Left lung (tissue), 10 donors: ENCODE results near the gene PTPN5. TPM values are rescaled to one million over a fixed set of nuclear protein-coding genes. Genes with fewer than 3 reads are reported as not detected.
A peak's percentile ranks its signal among the peaks of the same experiment; 100 is the strongest.

Experiments used
- ATAC-seq: fragments of 200-7000 bp; cut with Tn5 transposase; one replicate; pipeline ENCODE4 v1.9.1; 2020; ENCODE audit warnings: moderate library complexity
- DNase-seq, 4 donors: peaks; one replicate each; pipeline ENCODE4 v3.0.0-alpha.2; 2013 to 2020
- H3K27ac ChIP-seq, 2 donors: fragments of 200-600 bp; sonication (generic) in 1 of 2; one replicate each; pipeline versions ENCODE4 v1.5.0 to v1.8.0; 2020 to 2021
- H3K27me3 ChIP-seq, 2 donors: fragments of 200-600 bp; sonication (generic) in 1 of 2; one replicate each; pipeline versions ENCODE4 v1.5.0 to v1.8.0; 2020 to 2021
- H3K36me3 ChIP-seq, 2 donors: fragments of 200-600 bp; sonication (generic) in 1 of 2; one replicate each; pipeline versions ENCODE4 v1.5.0 to v1.8.0; 2020 to 2021
- H3K4me1 ChIP-seq, 2 donors: fragments of 200-600 bp; one replicate each; pipeline ENCODE4 v1.8.0; 2021
- H3K4me3 ChIP-seq, 2 donors: fragments of 200-600 bp; sonication (generic) in 1 of 2; one replicate each; pipeline versions ENCODE4 v1.5.0 to v1.8.0; 2020 to 2021; ENCODE audit warnings: mild to moderate bottlenecking in 1 of 2
- H3K9me3 ChIP-seq, 2 donors: fragments of 200-600 bp; sonication (generic) in 1 of 2; one replicate each; pipeline versions ENCODE4 v1.5.0 to v1.8.0; 2020 to 2021
- CTCF ChIP-seq, 2 donors: fragments of 200-600 bp; sonication (generic) in 1 of 2; IDR thresholded peaks; one replicate each; pipeline versions ENCODE4 v1.5.0 to v1.8.0; 2021; ENCODE audit warnings: antibody characterized with exemption in 2 of 2
- intact Hi-C, 2 donors: fragments of 100-400 bp; cut with DNase I; formaldehyde crosslinking; loops; one replicate each; pipeline versions ENCODE4 v1.11.2 to v1.14.2; 2022
- polyA plus RNA-seq, 6 donors: library from polyadenylated mRNA; unstranded; fragments of 120-200 nt; gene quantifications; one replicate each; pipeline ENCODE4 v1.2.1, GENCODE V29; 2013; ENCODE audit not compliant: insufficient read length in 6 of 6
- total RNA-seq, 2 donors: library from RNA; stranded (reverse); fragmentation: NEBNext Ultra II Directional; extraction: Animal tissue kit (Norgen Biotek cat#: 25700); gene quantifications; one replicate each; pipeline ENCODE4 v1.2.1, GENCODE V29; 2021
- donor health status: DM: no; HTN: yes; CAD: no.
- donor health status: DM: no; HTN: no; CAD: no.

The PTPN5 gene
- total and polyA plus RNA-seq, 8 donors = 0.13 to 1.4 (median 0.83) TPM; not detected in 1

GRCh38 chr11:18706330-18707243 is 85.0 kb downstream of the PTPN5 start:
- no peak for TF ChIP-seq CTCF (IDR thresholded peaks at IDR 0.05)
- ATAC-seq (peak; percentile 87), DNase-seq (peak in 3 of 4 donors; percentile 72 to 90 (median 78))
- H3K27ac ChIP-seq = peak overlapping the region; percentile 27 to 45
- no peaks in the 10 kb centered on the region for H3K9me3 ChIP-seq
- intact Hi-C loops = no loop called here
- H3K36me3 ChIP-seq = no peaks in the 10 kb centered on the region
- peak overlapping the region; percentile 43 to 52 for H3K4me3 ChIP-seq
- H3K27me3 ChIP-seq = peaks cover 0 to 29% of the 10 kb centered on the region in 2 donors
- H3K4me1 ChIP-seq = peaks cover 10 to 14% of the 10 kb centered on the region in 2 donors

DNA sequence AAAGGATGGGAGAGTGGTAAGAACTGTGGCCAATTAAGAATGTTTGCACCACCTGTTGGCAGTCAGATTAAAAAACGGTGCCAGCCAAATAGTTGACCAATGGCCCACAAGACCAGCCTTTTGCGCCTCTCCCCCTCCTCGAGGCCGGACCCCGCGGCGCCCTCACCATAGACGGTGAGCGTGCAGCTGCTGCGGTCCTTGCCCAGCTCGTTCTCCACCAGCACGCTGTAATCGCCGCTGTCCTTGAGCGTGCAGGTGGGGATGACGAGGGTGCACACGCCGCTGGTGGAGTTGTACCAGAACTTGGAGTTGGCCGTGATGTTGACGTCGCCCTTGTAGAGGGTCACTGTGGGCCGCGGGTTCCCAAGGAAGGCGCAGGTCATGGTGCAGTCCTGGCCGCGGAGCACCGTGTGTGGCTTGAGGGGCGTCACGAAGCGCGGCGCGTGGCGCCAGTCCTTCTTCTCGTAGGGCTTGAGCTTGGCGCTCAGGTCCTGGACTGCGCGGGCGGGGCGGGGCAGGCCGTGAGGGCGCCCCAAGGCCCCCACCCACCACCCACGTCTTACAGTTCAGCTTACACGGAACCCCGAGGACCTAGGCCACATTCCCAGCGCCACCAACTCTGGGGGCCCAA is 85.8 kb downstream of the PTPN5 start:
- Histone ChIP-seq H3K9me3 (no peaks in the 10 kb centered on the region), H3K27ac (peak overlapping the region; percentile 27 to 45), H3K36me3 (no peaks in the 10 kb centered on the region), H3K4me1 (peaks cover 10 to 14% of the 10 kb centered on the region in 2 donors), H3K27me3 (peaks cover 0 to 29% of the 10 kb centered on the region in 2 donors), H3K4me3 (peak overlapping the region; percentile 43 to 52)
- no peak for TF ChIP-seq CTCF (IDR thresholded peaks at IDR 0.05)
- intact Hi-C loops = no loop called here
- DNase-seq (peak in 3 of 4 donors; percentile 46 to 82 (median 48)), ATAC-seq (peak; percentile 80)

GRCh38 chr11:18704698-18705097 is 86.9 kb downstream of the PTPN5 start:
- TF ChIP-seq CTCF (IDR thresholded peaks at IDR 0.05) = no peak
- intact Hi-C loops = no loop called here
- DNase-seq (peak in 1 of 4 donors; percentile 26), ATAC-seq (no peak)
- Histone ChIP-seq H3K36me3 (no peaks in the 10 kb centered on the region), H3K27ac (no peak overlapping the region), H3K4me1 (peaks cover 10 to 22% of the 10 kb centered on the region in 2 donors), H3K9me3 (no peaks in the 10 kb centered on the region), H3K27me3 (peaks cover 0 to 33% of the 10 kb centered on the region in 2 donors), H3K4me3 (no peak overlapping the region)

DNA sequence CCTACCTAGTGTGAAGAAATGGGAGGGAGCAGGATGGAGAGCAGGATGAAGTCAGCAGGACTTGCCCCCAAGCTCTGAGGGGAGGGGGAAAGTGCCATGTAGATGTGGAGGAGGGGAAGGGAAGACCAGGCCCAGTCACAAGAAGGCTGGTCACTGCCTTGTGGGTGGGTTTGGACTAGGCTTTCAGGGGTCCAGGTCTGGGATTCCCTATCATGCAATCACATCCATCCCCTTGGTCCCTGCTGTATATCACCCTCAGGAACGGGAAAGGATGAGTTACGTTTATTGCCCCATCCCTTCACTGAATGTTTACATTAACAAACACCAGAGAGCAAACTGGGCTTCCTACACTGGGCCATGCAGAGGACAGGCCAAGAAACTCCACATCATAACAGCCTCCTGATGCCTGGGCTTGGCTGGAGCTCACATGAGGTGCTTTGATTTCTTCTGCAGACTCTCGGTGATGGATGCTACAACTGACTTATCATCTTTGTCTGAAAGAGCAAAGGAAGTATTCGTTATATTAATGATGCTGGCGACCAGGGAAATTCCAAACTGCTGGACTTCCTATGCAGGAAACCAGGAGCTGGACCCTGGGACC is 87.5 kb downstream of the PTPN5 start:
- H3K36me3 ChIP-seq = no peaks in the 10 kb centered on the region
- H3K27me3 ChIP-seq = peaks cover 0 to 39% of the 10 kb centered on the region in 2 donors
- no peak for DNase-seq
- H3K4me1 ChIP-seq = peaks cover 10 to 28% of the 10 kb centered on the region in 2 donors
- ATAC-seq = no peak
- intact Hi-C loops = no loop called here
- no peak overlapping the region for H3K27ac ChIP-seq
- TF ChIP-seq CTCF (IDR thresholded peaks at IDR 0.05) = no peak
- no peak overlapping the region for H3K4me3 ChIP-seq
- H3K9me3 ChIP-seq = no peaks in the 10 kb centered on the region
